ENCODE measurements around the gene SYP.

DNA sequence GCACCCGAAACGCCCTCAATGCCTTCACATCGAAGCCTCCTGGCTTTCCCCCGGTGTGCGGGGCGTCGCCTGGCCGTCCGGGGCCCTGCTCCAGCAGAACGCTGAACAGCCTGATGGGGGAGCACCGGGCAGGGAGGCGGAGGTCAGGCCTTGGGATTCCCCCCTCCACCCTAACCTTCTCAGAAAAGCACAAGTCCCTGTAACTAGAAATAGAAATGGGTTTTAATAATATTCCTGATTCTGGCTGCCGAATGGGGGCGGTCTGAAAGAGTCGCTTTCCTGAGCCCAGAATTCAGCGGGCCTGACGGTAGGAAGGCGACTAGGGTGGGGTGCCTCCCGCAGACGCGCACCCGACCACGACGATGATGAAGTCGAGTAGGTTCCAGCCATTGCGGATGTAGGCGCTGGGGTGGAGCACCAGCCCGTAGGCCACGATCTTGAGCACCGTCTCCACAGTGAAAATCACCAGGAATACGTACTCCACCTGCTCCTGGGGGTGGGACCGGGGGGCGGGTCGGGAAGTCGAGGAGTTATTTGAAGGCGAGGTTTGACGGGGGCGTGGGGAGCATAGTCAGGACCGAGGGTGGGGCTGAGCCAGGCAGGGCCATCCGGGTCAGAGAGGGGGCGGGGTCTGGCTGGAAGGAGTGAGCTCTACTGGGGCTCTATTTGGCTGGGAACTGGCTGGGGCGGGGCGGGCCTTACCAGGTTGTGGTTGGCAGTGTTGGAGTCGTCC lies 30.7 kb upstream of the SYP start:
- TF ChIP-seq POLR2AphosphoS5 (IDR thresholded peaks at IDR 0.05), result peak in 2 of 3 donors; percentile 29 to 66
- TF ChIP-seq POLR2A (IDR thresholded peaks at IDR 0.05), result no peak
- TF ChIP-seq, protein P1, sequence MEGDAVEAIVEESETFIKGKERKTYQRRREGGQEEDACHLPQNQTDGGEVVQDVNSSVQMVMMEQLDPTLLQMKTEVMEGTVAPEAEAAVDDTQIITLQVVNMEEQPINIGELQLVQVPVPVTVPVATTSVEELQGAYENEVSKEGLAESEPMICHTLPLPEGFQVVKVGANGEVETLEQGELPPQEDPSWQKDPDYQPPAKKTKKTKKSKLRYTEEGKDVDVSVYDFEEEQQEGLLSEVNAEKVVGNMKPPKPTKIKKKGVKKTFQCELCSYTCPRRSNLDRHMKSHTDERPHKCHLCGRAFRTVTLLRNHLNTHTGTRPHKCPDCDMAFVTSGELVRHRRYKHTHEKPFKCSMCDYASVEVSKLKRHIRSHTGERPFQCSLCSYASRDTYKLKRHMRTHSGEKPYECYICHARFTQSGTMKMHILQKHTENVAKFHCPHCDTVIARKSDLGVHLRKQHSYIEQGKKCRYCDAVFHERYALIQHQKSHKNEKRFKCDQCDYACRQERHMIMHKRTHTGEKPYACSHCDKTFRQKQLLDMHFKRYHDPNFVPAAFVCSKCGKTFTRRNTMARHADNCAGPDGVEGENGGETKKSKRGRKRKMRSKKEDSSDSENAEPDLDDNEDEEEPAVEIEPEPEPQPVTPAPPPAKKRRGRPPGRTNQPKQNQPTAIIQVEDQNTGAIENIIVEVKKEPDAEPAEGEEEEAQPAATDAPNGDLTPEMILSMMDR (IDR thresholded peaks at IDR 0.05 in 8 of 11, conservative IDR thresholded peaks at IDR 0.05 in 3 of 11), result peak in 2 of 11 experiments; percentile 27 to 30

Data from spleen (tissue), 7 donors.